Kasumi-1 (cell line): ENCODE results near the gene FBN2.
"Not testable (repeated sequence)": the region's sequence is repeated elsewhere in the genome, so short reads cannot be mapped to it uniquely, and the experiment has no call there.

ENCODE experiments used
- DNase-seq, 2 experiments: peaks; one replicate each; lab custom pipeline; 2025; lab: John Stamatoyannopoulos, UW

The FBN2 gene

GRCh38 chr5:128478386-128479368 is 59.4 kb downstream of the FBN2 start:
- no peak for DNase-seq

DNA sequence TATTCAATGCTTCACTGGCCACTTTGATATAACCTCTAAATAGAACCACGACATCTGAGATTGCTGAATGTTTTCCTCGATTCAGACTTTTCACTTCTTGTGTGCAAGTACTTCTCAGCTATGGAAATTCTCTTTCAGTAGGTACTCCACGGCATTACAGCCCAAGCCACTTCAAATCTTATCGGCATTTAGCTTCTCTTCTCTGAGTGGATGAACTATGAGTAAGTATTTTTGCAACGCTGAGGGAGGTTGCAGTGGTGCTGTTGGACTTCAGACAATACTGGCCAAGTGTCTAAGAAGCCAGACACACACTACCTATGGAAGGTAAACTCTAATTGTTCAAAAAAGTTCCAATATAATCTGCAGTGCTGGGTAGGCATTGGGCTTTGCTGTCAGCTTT is 60.1 kb downstream of the FBN2 start:
- no peak for DNase-seq

GRCh38 chr5:128475693-128476092 is 62.4 kb downstream of the FBN2 start:
- no peak for DNase-seq

DNA sequence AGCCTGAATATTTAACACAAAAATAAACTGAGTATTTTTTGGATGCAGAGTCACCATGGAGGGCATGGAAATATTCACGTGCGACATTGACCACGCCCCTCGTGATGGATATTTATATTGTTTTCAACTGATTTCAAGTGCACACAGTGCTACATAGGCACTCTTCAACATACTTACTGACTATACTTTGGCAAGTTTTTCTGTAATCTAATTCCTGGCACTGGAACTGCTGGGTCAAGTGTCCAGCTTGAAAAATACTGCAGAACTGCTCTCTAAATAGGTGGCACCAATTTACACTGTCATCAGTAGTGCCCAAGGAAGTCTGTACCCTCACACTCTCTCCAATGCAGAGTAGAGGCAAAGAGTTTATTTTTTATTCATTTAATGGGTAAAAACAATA is 65.1 kb downstream of the FBN2 start:
- no peak for DNase-seq

DNA sequence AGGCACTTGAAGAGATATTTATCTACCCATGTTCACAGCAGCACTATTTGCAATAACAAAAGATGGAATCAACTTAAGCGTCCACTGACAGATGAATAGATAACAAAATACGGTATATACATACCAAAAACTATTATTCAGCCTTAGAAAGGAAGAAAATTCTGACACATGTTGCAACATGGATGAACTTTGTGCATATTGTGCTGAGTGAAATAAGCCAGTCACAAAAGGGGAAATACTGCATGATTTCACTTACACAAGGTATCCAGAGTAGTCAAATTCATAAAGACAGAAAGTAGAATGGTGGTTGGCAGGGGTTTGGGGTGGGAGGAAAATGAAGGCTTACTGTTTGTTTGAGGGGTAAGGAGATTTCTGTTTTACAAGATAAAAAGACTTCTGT is 66.0 kb downstream of the FBN2 start:
- DNase-seq = no peak

- DNase-seq = no peak
Observed at GRCh38 chr5:128470663-128471062, 67.4 kb downstream of the FBN2 start.

DNA sequence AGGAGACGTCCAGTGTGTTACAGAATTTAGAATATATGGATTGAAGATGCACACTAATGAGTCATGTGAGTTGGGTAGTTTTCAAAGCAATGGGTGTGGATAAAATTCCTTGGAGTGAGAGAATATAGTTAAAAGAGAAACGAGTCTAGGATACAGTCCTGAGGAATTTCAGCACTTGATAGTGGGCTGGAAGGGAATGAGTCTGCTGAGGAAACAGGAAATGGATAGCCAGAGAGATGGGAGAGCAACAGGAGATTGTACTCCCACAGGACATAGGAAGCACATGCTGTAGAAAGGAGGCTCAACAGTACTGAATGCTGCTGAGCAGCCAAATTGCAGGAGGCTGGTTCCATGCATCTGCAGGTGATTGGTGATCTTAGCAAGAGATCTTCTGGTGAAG is 68.1 kb downstream of the FBN2 start:
- no peak for DNase-seq

- no peak for DNase-seq
Observed at GRCh38 chr5:128466980-128467379, 71.1 kb downstream of the FBN2 start.

- DNase-seq = no peak
Observed at GRCh38 chr5:128466554-128466953, 71.5 kb downstream of the FBN2 start.

DNA sequence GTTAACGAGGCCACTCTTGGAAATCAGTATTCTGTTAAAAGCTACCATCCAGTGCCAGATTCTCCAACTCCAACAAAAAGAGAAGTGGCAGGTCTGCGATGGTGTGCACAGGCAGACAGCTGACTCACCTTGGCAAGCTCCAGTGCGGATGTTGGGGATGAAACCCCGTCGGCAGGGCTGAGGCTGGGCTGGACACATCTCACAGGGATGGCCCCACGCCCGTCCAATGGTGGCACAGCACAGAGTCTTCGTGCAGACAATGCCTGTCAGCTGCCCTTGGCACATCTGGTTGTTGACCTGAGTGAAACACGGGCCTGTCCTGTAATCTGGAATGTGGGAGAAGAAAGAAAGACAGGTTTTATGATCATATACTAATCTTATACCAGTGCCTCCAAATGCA is 73.4 kb downstream of the FBN2 start:
- DNase-seq = no peak

- DNase-seq = no peak
Observed at GRCh38 chr5:128462330-128462729, 75.7 kb downstream of the FBN2 start.

- not testable (repeated sequence) for DNase-seq
Observed at GRCh38 chr5:128457147-128457915, 80.7 kb downstream of the FBN2 start.

DNA sequence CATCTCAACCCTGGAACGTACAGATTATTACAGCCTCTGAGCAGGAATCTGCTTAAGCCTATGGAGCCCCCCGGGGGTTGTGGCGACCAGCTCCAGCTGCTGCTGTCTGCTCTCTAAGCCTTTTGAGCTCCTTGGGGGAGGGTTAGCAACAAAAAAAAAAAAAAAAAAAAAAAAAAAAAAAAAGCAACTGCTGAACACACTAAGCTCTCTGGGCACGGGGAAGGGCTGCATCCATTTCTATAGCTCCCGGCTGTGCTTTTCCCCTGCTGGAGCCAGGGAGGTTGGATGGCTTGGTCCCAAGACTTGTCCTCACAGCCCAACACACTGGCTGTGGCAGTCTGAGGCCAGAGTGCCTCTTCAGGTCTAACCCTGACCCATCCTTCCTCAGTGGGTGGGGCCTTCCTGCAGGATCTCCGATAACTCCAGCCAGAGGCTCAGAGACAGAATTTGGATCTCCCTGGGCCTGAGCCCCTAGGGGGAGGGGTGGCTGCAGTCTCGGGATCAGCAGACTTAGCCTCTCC is 82.1 kb downstream of the FBN2 start:
- no peak for DNase-seq

- no peak for DNase-seq
Observed at GRCh38 chr5:128453121-128453520, 84.9 kb downstream of the FBN2 start.

- not testable (repeated sequence) for DNase-seq
Observed at GRCh38 chr5:128447224-128447623, 90.8 kb downstream of the FBN2 start.

DNA sequence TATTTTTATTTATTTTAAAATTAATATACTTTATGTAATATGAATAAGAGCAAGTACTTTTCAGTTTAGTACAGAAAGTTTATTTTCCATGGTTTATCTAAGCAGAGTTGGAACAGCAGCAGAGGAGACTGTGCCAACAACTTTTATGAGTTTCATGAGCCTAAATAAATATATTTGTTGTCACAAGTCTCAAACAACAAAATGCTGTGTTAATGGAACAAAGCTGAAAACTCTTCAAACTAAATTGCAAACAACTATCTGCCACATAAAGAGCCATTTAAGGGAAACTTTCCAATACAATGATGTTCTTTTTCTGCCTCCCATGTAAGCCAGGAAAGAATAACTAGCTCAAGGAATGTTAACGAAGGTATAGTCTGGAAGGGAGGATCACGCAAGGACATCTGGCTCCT is 96.1 kb downstream of the FBN2 start:
- DNase-seq = no peak

DNA sequence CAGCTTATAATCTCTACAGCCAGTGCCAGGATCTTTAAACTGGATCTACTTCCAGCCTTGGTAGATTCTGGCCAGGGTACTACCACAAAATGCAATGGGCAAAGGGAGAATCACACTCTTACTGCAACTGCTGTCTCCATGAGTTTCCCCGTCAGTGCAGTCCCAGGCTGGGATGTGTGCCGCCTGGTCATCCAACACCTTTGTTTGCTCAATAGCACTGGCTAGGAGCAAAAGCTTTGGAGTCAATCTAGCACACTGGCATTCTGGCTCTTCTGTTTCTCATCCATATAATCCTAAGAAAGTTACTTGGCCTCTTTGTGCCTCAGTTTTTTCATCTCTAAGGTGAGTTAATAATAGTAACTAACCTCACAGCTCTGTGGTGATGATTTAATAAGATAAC is 96.9 kb downstream of the FBN2 start:
- no peak for DNase-seq

DNA sequence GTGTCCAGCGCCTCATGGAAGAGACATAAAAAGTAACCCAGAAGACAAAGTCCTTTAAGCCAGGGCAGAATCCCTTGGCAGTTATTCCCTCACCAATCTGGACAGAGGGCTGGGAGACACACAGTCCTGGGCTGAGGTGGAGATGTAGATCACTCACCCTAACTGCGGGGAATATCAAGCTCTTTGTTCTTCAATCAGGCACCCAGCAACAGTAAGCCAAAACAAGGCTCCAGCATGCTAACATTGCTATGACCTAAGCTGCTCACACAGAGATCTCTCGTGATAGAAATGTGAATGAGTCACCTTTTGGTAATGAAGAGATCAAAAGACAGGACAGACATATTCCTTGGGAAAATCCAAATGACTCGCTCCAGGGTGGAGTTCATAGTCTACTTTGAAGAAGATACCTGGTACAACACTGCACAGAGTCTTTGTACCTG is 101.3 kb downstream of the FBN2 start:
- DNase-seq = no peak

DNA sequence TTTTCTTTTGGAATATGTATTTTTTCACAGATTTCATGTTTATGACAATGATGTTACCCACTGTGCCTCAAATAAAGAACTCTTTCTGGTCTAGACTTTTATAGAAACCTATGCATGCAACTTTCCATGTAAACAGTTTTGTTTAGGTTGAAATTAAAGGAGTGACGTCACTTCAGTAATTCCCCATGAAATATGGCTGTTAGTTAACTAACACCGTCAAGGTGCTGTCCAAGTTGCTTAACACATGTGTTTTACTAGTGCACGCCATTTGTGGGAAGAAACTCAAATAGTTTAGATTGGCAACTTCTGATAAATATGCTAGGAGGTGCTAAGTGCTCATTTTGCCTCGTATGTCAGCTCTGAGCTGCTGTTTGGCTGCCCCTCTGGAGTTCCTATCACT is 102.2 kb downstream of the FBN2 start:
- no peak for DNase-seq

GRCh38 chr5:128434993-128435392 is 103.1 kb downstream of the FBN2 start:
- no peak for DNase-seq

- DNase-seq = no peak
Observed at GRCh38 chr5:128432913-128433440, 105.1 kb downstream of the FBN2 start.

DNA sequence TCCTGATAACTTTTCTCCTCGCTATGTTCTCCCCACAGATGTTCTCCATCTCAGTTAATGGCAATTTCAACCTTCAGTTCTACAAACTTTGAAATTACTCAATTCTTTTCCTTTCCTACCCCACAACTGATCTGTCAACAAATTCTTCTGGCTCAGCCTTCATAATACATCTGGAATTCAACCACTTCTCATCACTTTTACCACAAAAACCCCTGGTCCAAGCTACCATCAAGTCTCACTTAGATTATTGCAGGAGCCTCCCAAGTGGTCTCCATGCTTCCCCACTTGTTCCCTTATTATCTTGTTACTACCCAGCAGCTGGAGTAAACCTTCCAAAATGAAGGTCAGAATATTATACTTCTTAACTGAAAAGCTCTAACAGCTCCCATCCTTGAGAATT is 110.1 kb downstream of the FBN2 start:
- no peak for DNase-seq
